ENCODE results near the gene SLC22A7. TPM values are rescaled to one million over a fixed set of nuclear protein-coding genes. Genes with fewer than 3 reads are reported as not detected.
A peak's percentile ranks its signal among the peaks of the same experiment; 100 is the strongest.

Gene SLC22A7
- total RNA-seq, 2 experiments from 2014 or later: not detected

GRCh38 chr6:43308101-43308989, 10.3 kb downstream of the SLC22A7 start, which contains the start of gene CRIP3:
TSS of gene CRIP3 (minus strand) at chr6:43308826. CDS start at chr6:43308792, 34 bp downstream.
- peak; percentile 90 for ATAC-seq
- Mint-ChIP-seq H3K27me3 (peaks cover 3% of the 10 kb centered on the region), H3K4me1 (ENCODE audit: low read depth) (peaks cover 8% of the 10 kb centered on the region), H3K9me3 (no peaks in the 10 kb centered on the region), H3K4me3 (peak within 1 kb of the TSS; percentile 74), H3K27ac (no peak within 1 kb of the TSS), H3K36me3 (ENCODE audit: low read depth) (no peaks in the 10 kb centered on the region)
- intact Hi-C loops (cut with micrococcal nuclease): no loop called here
- POLR2A ChIA-PET: interaction anchor here (1.3 kb wide), 1 partner anchor 78 kb away, joined by 3 read pairs; no protein-coding TSS in a partner anchor
- CTCF ChIA-PET: interaction anchor here (0.6 to 3.4 kb wide), 25 partner anchors 10 to 198 kb away, joined by 3 to 25 read pairs (median 5); partner anchors contain the start of gene SLC22A7
- peak; percentile 68 for DNase-seq
- TF ChIP-seq, protein P1, sequence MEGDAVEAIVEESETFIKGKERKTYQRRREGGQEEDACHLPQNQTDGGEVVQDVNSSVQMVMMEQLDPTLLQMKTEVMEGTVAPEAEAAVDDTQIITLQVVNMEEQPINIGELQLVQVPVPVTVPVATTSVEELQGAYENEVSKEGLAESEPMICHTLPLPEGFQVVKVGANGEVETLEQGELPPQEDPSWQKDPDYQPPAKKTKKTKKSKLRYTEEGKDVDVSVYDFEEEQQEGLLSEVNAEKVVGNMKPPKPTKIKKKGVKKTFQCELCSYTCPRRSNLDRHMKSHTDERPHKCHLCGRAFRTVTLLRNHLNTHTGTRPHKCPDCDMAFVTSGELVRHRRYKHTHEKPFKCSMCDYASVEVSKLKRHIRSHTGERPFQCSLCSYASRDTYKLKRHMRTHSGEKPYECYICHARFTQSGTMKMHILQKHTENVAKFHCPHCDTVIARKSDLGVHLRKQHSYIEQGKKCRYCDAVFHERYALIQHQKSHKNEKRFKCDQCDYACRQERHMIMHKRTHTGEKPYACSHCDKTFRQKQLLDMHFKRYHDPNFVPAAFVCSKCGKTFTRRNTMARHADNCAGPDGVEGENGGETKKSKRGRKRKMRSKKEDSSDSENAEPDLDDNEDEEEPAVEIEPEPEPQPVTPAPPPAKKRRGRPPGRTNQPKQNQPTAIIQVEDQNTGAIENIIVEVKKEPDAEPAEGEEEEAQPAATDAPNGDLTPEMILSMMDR (IDR thresholded peaks at IDR 0.05): peak; percentile 49

- DNase-seq (no peak), ATAC-seq (no peak)
- CTCF ChIA-PET: interaction anchor here (0.8 to 3.4 kb wide), 21 partner anchors 9 to 197 kb away, joined by 3 to 25 read pairs (median 6); partner anchors contain the start of gene SLC22A7
- POLR2A ChIA-PET: interaction anchor here (0.6 to 1.3 kb wide), 3 partner anchors 11 to 146 kb away, joined by 3 read pairs; partner anchors contain the start of gene DLK2
- Mint-ChIP-seq H3K27me3 (peaks cover 3% of the 10 kb centered on the region), H3K4me1 (ENCODE audit: low read depth) (peaks cover 8% of the 10 kb centered on the region), H3K27ac (no peak overlapping the region), H3K4me3 (peak overlapping the region; percentile 74), H3K36me3 (ENCODE audit: low read depth) (no peaks in the 10 kb centered on the region), H3K9me3 (no peaks in the 10 kb centered on the region)
- intact Hi-C loops (cut with micrococcal nuclease): no loop called here
- TF ChIP-seq, protein P1 (IDR thresholded peaks at IDR 0.05): no peak
These were observed 11.0 kb downstream of the SLC22A7 start for GRCh38 chr6:43308990-43309477.

- intact Hi-C loops (cut with micrococcal nuclease): no loop called here
- Mint-ChIP-seq H3K27ac (no peak overlapping the region), H3K27me3 (peaks cover 3% of the 10 kb centered on the region), H3K9me3 (no peaks in the 10 kb centered on the region), H3K4me1 (ENCODE audit: low read depth) (peaks cover 8% of the 10 kb centered on the region), H3K4me3 (no peak overlapping the region), H3K36me3 (ENCODE audit: low read depth) (no peaks in the 10 kb centered on the region)
- ChIA-PET POLR2A (interaction anchor here (1.2 kb wide), 1 partner anchor 10 kb away, joined by 3 read pairs; no protein-coding TSS in a partner anchor), CTCF (interaction anchor here (1.4 to 3.4 kb wide), 4 partner anchors 12 to 196 kb away, joined by 4 to 25 read pairs (median 21); partner anchors contain the start of gene SLC22A7)
- ATAC-seq (no peak), DNase-seq (no peak)
- TF ChIP-seq, protein P1 (IDR thresholded peaks at IDR 0.05): no peak
These were observed 12.1 kb downstream of the SLC22A7 start for GRCh38 chr6:43310134-43310533.

GRCh38 chr6:43310624-43311023, 12.6 kb downstream of the SLC22A7 start:
- ATAC-seq (no peak), DNase-seq (no peak)
- Mint-ChIP-seq H3K4me1 (ENCODE audit: low read depth) (peaks cover 8% of the 10 kb centered on the region), H3K27me3 (peaks cover 3% of the 10 kb centered on the region), H3K27ac (no peak overlapping the region), H3K9me3 (no peaks in the 10 kb centered on the region), H3K4me3 (no peak overlapping the region), H3K36me3 (ENCODE audit: low read depth) (no peaks in the 10 kb centered on the region)
- intact Hi-C loops (cut with micrococcal nuclease): no loop called here
- CTCF ChIA-PET: no interaction called here
- TF ChIP-seq, protein P1 (IDR thresholded peaks at IDR 0.05): no peak
- POLR2A ChIA-PET: no interaction called here
